Mononuclear cell (primary cell): ENCODE results near the gene TMTC4. TPM values are rescaled to one million over a fixed set of nuclear protein-coding genes. Genes with fewer than 3 reads are reported as not detected.

Experiments used
- H3K27me3 ChIP-seq: 2 replicates; pipeline ENCODE4 v1.6.0; 2011; ENCODE audit warnings: low read length, control low read depth; ENCODE audit not compliant: insufficient read depth
- H3K4me1 ChIP-seq: 2 replicates; pipeline ENCODE4 v1.5.1; 2011; ENCODE audit warnings: mild to moderate bottlenecking, low read length, control low read depth; ENCODE audit not compliant: insufficient read depth
- H3K4me3 ChIP-seq: 2 replicates; pipeline ENCODE4 v1.5.1; 2011; ENCODE audit warnings: mild to moderate bottlenecking, low read length, moderate library complexity
- H3K9me3 ChIP-seq: 2 replicates; pipeline ENCODE4 v1.5.1; 2011; ENCODE audit warnings: low read depth, mild to moderate bottlenecking, control low read depth, low read length
- total RNA-seq: library from RNA; depleted of rRNA; stranded (reverse); fragments of >200 nt; gene quantifications from one replicate; pipeline ENCODE4 v1.2.3, GENCODE V29; 2012

The TMTC4 gene
- total RNA-seq, 1 donor = 9.2 TPM

DNA sequence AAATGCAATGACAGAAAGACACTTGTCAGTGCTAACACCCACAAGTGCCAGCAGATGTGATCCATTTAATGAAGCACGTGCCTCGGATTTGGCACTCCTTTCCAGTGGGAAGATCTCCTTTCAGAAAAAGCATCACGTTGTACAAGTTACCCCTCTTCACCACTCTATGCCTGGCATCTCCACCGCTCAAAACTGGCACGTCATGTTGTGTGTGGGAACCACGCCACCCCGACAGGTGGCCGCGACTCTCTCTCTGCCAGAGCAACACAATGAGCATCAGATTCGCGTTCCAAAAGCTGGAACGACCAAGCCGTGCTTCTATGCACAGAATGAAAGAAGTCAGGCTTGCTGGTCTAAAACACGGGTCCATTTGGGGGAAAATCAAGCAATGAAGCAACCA lies 24.3 kb downstream of the TMTC4 start:
- Histone ChIP-seq H3K9me3 (no peaks in the 10 kb centered on the region), H3K4me1 (no peaks in the 10 kb centered on the region), H3K27me3 (no peaks in the 10 kb centered on the region), H3K4me3 (no peak overlapping the region)

- no peaks in the 10 kb centered on the region for H3K27me3 ChIP-seq
- H3K4me3 ChIP-seq = no peak overlapping the region
- no peaks in the 10 kb centered on the region for H3K4me1 ChIP-seq
- no peaks in the 10 kb centered on the region for H3K9me3 ChIP-seq
Measured at GRCh38 chr13:100648354-100648753, 26.2 kb downstream of the TMTC4 start.

DNA sequence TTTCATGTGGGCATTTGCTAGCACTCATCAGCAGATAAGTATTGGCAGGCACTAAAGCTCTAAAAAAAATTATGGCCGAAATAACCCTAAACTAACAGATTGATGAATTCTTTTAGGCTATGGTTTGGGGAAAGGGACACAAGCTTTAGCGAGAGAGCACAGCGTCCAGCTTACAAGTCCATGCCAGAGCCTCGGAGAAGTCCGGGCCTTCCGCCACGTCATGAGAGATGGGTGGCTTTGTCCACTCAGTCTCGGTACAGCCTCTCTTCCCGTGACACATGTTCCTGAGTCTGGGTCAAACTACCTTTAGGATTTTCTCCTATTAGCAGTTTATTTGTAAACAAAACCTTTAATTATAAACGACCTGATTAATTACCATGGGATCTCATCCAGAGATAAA lies 27.7 kb downstream of the TMTC4 start:
- no peak overlapping the region for H3K4me3 ChIP-seq
- no peaks in the 10 kb centered on the region for H3K27me3 ChIP-seq
- H3K9me3 ChIP-seq = no peaks in the 10 kb centered on the region

DNA sequence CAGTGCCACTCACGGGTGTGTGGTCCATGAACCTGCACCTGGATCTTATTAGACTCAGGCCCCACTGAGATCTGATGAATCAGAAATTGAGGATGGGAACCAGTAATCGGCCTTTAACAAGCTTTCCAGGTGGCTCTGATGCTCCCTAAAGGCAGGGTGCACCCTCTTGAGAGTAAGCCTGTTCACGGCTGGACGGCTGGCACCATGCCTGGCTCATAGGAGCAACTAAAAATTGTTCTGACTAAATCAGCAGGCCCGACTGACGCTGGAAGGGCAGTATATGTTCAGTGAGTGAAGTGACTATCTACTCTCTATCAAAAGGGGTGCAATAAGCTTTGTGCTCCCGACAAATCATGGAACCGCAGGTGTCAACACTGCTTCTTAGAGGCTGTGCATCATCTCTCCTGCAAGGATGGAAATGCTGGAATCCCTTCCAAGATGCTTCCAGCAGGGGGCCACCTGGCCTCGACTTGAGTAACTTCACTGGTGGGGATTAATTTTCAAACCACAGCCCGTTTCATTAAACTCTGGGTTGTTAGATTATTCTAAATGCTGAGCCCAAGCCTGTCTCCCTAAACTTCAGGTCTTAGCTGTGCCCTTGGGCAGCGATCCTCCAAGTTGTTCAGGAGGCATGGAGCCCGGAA lies 28.4 kb downstream of the TMTC4 start:
- Histone ChIP-seq H3K27me3 (no peaks in the 10 kb centered on the region), H3K9me3 (no peaks in the 10 kb centered on the region), H3K4me1 (no peaks in the 10 kb centered on the region), H3K4me3 (no peak overlapping the region)

More for the DNA sequence above, 27.7 kb downstream of the TMTC4 start:
- H3K4me1 ChIP-seq = no peaks in the 10 kb centered on the region

GRCh38 chr13:100645382-100645781 lies 29.2 kb downstream of the TMTC4 start:
- H3K4me3 ChIP-seq = no peak overlapping the region
- no peaks in the 10 kb centered on the region for H3K9me3 ChIP-seq
- H3K27me3 ChIP-seq = no peaks in the 10 kb centered on the region
- no peaks in the 10 kb centered on the region for H3K4me1 ChIP-seq

GRCh38 chr13:100644371-100644770 lies 30.2 kb downstream of the TMTC4 start:
- H3K4me3 ChIP-seq = no peak overlapping the region
- H3K4me1 ChIP-seq = no peaks in the 10 kb centered on the region
- no peaks in the 10 kb centered on the region for H3K27me3 ChIP-seq
- no peaks in the 10 kb centered on the region for H3K9me3 ChIP-seq

DNA sequence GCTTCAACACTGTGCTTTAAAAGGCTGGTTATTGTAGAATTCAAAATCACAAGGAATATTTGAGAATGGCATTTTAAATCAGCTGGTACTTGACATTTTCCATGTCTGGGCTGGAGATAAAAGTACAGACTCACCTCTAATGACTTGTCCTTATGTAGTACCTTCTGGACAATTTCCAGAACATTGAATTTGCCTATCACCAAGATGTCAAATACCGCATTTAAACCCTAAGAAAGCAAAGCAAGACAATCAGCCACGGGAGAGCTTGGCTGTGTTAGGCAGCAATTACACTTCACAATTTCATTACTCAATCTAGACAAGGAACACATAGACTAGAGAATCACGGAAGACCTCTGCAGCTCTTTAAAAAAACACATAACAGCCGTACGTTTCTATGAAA lies 36.8 kb downstream of the TMTC4 start:
- no peaks in the 10 kb centered on the region for H3K27me3 ChIP-seq
- H3K4me1 ChIP-seq = no peaks in the 10 kb centered on the region
- no peaks in the 10 kb centered on the region for H3K9me3 ChIP-seq
- no peak overlapping the region for H3K4me3 ChIP-seq

DNA sequence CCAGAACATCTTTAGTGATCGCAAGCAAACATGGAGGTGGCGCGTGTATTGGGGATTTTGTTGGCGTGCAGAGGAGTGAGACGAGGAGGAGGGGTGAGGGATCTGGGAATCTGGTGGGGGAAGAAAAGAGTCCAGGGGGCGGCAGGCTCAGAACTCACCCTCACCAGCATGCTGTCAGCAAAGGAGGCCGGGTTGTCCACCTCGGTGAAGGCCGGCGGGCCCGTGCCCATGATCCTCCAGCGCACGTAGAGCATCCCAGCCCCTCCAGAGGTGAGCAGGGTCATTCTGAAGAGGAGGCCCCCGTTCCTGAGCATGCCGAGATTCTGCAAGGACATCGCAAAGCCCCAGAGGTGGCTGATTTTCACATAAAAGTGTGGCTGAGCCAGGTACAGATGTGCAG lies 37.2 kb downstream of the TMTC4 start:
- Histone ChIP-seq H3K4me3 (no peak overlapping the region), H3K27me3 (no peaks in the 10 kb centered on the region), H3K4me1 (no peaks in the 10 kb centered on the region), H3K9me3 (no peaks in the 10 kb centered on the region)

GRCh38 chr13:100636441-100636840 lies 38.2 kb downstream of the TMTC4 start:
- H3K9me3 ChIP-seq = no peaks in the 10 kb centered on the region
- no peaks in the 10 kb centered on the region for H3K4me1 ChIP-seq
- H3K27me3 ChIP-seq = no peaks in the 10 kb centered on the region
- no peak overlapping the region for H3K4me3 ChIP-seq

DNA sequence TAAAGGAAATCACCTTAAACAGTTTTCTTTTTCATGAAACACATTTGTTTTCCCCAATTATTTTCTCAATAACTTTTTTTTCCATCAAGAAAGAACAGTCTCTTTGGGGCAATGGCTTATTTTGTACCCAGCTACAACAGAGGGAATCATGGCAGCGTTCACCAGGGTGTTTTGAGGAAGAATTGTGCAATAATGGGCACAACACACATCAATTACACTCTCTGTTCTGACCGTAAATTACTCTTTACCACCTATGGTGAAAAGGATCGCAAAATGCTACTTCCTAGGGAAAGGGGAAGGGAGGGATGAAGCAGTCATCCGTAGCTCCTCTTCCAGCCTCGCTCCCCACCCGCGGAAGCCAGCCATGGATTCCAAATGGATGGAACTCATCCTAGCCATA lies 38.6 kb downstream of the TMTC4 start:
- Histone ChIP-seq H3K4me1 (no peaks in the 10 kb centered on the region), H3K27me3 (no peaks in the 10 kb centered on the region), H3K4me3 (no peak overlapping the region), H3K9me3 (no peaks in the 10 kb centered on the region)

DNA sequence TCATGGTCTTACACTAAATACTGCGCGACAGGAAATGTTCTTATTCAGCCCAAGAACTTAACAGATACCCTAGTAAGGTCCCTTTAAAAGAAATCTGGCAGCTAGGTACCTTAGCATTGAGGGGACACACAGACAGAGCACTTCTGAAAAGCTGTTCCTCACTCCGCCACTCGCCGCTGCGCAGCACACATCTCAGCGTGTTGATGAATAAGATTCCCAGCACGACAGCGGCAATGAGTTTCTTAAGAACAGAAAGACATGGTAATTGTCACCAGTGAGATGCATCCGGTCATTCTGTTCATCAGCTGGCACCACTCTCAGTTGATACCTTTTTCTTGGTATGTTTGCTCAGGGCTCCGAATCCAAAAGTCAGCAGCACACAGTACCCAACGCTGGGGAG lies 39.9 kb downstream of the TMTC4 start:
- Histone ChIP-seq H3K9me3 (no peaks in the 10 kb centered on the region), H3K4me1 (no peaks in the 10 kb centered on the region), H3K27me3 (no peaks in the 10 kb centered on the region), H3K4me3 (no peak overlapping the region)

DNA sequence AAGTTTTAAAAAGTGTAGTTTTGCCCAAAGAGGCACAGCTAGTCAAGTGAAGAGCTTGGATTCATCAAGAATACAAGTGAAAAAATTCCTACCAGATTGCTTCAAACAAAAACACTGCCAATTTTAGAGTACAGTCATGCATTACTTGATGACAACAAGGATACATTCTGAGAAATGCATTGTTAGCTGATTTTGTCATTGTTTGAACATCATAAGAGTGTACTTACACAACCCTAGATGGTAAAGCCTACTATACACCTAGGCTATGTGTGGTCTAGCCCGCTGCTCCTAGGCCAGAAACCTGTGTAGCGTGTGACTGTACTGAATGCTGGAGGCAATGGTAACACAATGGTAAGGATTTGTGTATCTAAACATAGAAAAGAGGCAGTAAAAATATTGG lies 41.1 kb downstream of the TMTC4 start:
- H3K27me3 ChIP-seq = no peaks in the 10 kb centered on the region
- H3K9me3 ChIP-seq = no peaks in the 10 kb centered on the region
- H3K4me3 ChIP-seq = no peak overlapping the region
- no peaks in the 10 kb centered on the region for H3K4me1 ChIP-seq

- Histone ChIP-seq H3K9me3 (no peaks in the 10 kb centered on the region), H3K27me3 (no peaks in the 10 kb centered on the region), H3K4me3 (no peak overlapping the region), H3K4me1 (no peaks in the 10 kb centered on the region)
Measured at GRCh38 chr13:100630555-100630954, 44.0 kb downstream of the TMTC4 start.

- no peaks in the 10 kb centered on the region for H3K4me1 ChIP-seq
- H3K4me3 ChIP-seq = no peak overlapping the region
Measured at GRCh38 chr13:100627120-100627519, 47.5 kb downstream of the TMTC4 start.

GRCh38 chr13:100625447-100625846 lies 49.1 kb downstream of the TMTC4 start:
- no peaks in the 10 kb centered on the region for H3K27me3 ChIP-seq

More at GRCh38 chr13:100627120-100627519, 47.5 kb downstream of the TMTC4 start:
- H3K27me3 ChIP-seq = no peaks in the 10 kb centered on the region
- no peaks in the 10 kb centered on the region for H3K9me3 ChIP-seq

DNA sequence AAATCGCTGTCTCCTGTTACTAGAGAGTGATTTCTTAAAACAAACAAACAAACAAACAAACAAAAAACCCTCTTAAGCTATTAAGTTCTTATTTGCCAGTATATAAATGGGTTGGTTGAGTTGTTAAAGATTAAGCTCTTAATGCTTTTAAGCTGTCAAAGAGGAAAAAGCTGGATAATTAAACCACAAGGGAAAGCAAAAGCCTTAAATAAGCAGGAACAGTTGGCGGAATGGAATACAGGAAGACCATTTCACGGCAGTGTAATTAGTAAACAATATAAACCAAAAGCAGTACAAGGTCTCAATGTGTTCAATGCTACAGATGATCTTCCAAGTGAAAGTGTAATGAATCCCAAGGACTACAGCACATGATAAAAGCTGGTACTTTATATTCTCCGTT lies 53.8 kb downstream of the TMTC4 start:
- Histone ChIP-seq H3K9me3 (no peaks in the 10 kb centered on the region), H3K27me3 (no peaks in the 10 kb centered on the region), H3K4me3 (no peak overlapping the region), H3K4me1 (no peaks in the 10 kb centered on the region)

More at GRCh38 chr13:100625447-100625846, 49.1 kb downstream of the TMTC4 start:
- H3K9me3 ChIP-seq = no peaks in the 10 kb centered on the region
- no peaks in the 10 kb centered on the region for H3K4me1 ChIP-seq
- no peak overlapping the region for H3K4me3 ChIP-seq
